ENCODE measurements around the gene SLITRK4.

Gene SLITRK4

GRCh38 chrX:143635915-143636314 is at the start of gene SLITRK4:
SLITRK4 (minus strand) TSS chrX:143636101; CDS start chrX:143631108, 4,993 bp downstream.
- peaks cover under 1 to 21% (median 11%) of the 10 kb centered on the region in 5 donors for H3K27me3 ChIP-seq (ENCODE audit: control insufficient read depth in 5 of 5, insufficient read depth in 4 of 5, low read length in 5 of 5)
- no peak within 1 kb of the TSS for H3K9ac ChIP-seq (ENCODE audit: low read length in 5 of 5)
- H3K4me1 ChIP-seq (ENCODE audit: control insufficient read depth in 5 of 5, insufficient read depth in 5 of 5, low read length in 5 of 5): peaks cover 0 to 22% (median 18%) of the 10 kb centered on the region in 5 donors
- H3K27ac ChIP-seq (ENCODE audit: low read depth, low read length): no peak within 1 kb of the TSS
- H3K9me3 ChIP-seq (ENCODE audit: control insufficient read depth in 5 of 5, low read length in 5 of 5): no peaks in the 10 kb centered on the region
- peak within 1 kb of the TSS; percentile 33 to 69 (median 53) for H3K4me3 ChIP-seq (ENCODE audit: low read depth in 1 of 5, low read length in 5 of 5)
- H3K36me3 ChIP-seq (ENCODE audit: control insufficient read depth in 5 of 5, insufficient read depth in 5 of 5, low read length in 5 of 5): no peaks in the 10 kb centered on the region

- Histone ChIP-seq H3K9me3 (ENCODE audit: control insufficient read depth in 5 of 5, low read length in 5 of 5) (peaks cover 0 to 3% (median 0%) of the 10 kb centered on the region in 5 donors), H3K36me3 (ENCODE audit: control insufficient read depth in 5 of 5, insufficient read depth in 5 of 5, low read length in 5 of 5) (no peaks in the 10 kb centered on the region), H3K27me3 (ENCODE audit: control insufficient read depth in 5 of 5, insufficient read depth in 4 of 5, low read length in 5 of 5) (peaks cover 0 to 4% (median 0%) of the 10 kb centered on the region in 5 donors)
These were observed 47.6 kb upstream of the SLITRK4 start for GRCh38 chrX:143683486-143683885.

GRCh38 chrX:143674926-143675325 is 39.0 kb upstream of the SLITRK4 start:
- H3K4me1 ChIP-seq (ENCODE audit: control insufficient read depth in 5 of 5, insufficient read depth in 5 of 5, low read length in 5 of 5): no peaks in the 10 kb centered on the region
- peaks cover 0 to 2% (median 0%) of the 10 kb centered on the region in 5 donors for H3K9me3 ChIP-seq (ENCODE audit: control insufficient read depth in 5 of 5, low read length in 5 of 5)
- peaks cover 0 to 5% (median 0%) of the 10 kb centered on the region in 5 donors for H3K27me3 ChIP-seq (ENCODE audit: control insufficient read depth in 5 of 5, insufficient read depth in 4 of 5, low read length in 5 of 5)
- no peaks in the 10 kb centered on the region for H3K36me3 ChIP-seq (ENCODE audit: control insufficient read depth in 5 of 5, insufficient read depth in 5 of 5, low read length in 5 of 5)
- no peak overlapping the region for H3K4me3 ChIP-seq (ENCODE audit: low read depth in 1 of 5, low read length in 5 of 5)
- no peak overlapping the region for H3K27ac ChIP-seq (ENCODE audit: low read depth, low read length)
- H3K9ac ChIP-seq (ENCODE audit: low read length in 5 of 5): no peak overlapping the region

More at GRCh38 chrX:143683486-143683885, 47.6 kb upstream of the SLITRK4 start:
- H3K27ac ChIP-seq (ENCODE audit: low read depth, low read length): no peak overlapping the region
- no peaks in the 10 kb centered on the region for H3K4me1 ChIP-seq (ENCODE audit: control insufficient read depth in 5 of 5, insufficient read depth in 5 of 5, low read length in 5 of 5)
- no peak overlapping the region for H3K9ac ChIP-seq (ENCODE audit: low read length in 5 of 5)
- H3K4me3 ChIP-seq (ENCODE audit: low read depth in 1 of 5, low read length in 5 of 5): no peak overlapping the region

- H3K9me3 ChIP-seq (ENCODE audit: control insufficient read depth in 5 of 5, low read length in 5 of 5): peaks cover 0 to 2% (median 0%) of the 10 kb centered on the region in 5 donors
- no peak overlapping the region for H3K9ac ChIP-seq (ENCODE audit: low read length in 5 of 5)
- H3K36me3 ChIP-seq (ENCODE audit: control insufficient read depth in 5 of 5, insufficient read depth in 5 of 5, low read length in 5 of 5): no peaks in the 10 kb centered on the region
- no peak overlapping the region for H3K4me3 ChIP-seq (ENCODE audit: low read depth in 1 of 5, low read length in 5 of 5)
- H3K4me1 ChIP-seq (ENCODE audit: control insufficient read depth in 5 of 5, insufficient read depth in 5 of 5, low read length in 5 of 5): no peaks in the 10 kb centered on the region
- no peak overlapping the region for H3K27ac ChIP-seq (ENCODE audit: low read depth, low read length)
- H3K27me3 ChIP-seq (ENCODE audit: control insufficient read depth in 5 of 5, insufficient read depth in 4 of 5, low read length in 5 of 5): peaks cover 0 to 2% (median 0%) of the 10 kb centered on the region in 5 donors
These were observed 33.5 kb upstream of the SLITRK4 start for GRCh38 chrX:143669395-143669794.

- Histone ChIP-seq H3K4me3 (ENCODE audit: low read depth in 1 of 5, low read length in 5 of 5) (no peak overlapping the region), H3K4me1 (ENCODE audit: control insufficient read depth in 5 of 5, insufficient read depth in 5 of 5, low read length in 5 of 5) (no peaks in the 10 kb centered on the region), H3K36me3 (ENCODE audit: control insufficient read depth in 5 of 5, insufficient read depth in 5 of 5, low read length in 5 of 5) (no peaks in the 10 kb centered on the region)
These were observed 28.4 kb upstream of the SLITRK4 start for GRCh38 chrX:143664302-143664701.

GRCh38 chrX:143663755-143664154 is 27.9 kb upstream of the SLITRK4 start:
- no peaks in the 10 kb centered on the region for H3K4me1 ChIP-seq (ENCODE audit: control insufficient read depth in 5 of 5, insufficient read depth in 5 of 5, low read length in 5 of 5)
- no peak overlapping the region for H3K4me3 ChIP-seq (ENCODE audit: low read depth in 1 of 5, low read length in 5 of 5)
- no peaks in the 10 kb centered on the region for H3K27me3 ChIP-seq (ENCODE audit: control insufficient read depth in 5 of 5, insufficient read depth in 4 of 5, low read length in 5 of 5)
- H3K9ac ChIP-seq (ENCODE audit: low read length in 5 of 5): no peak overlapping the region
- H3K27ac ChIP-seq (ENCODE audit: low read depth, low read length): no peak overlapping the region
- H3K36me3 ChIP-seq (ENCODE audit: control insufficient read depth in 5 of 5, insufficient read depth in 5 of 5, low read length in 5 of 5): no peaks in the 10 kb centered on the region
- no peaks in the 10 kb centered on the region for H3K9me3 ChIP-seq (ENCODE audit: control insufficient read depth in 5 of 5, low read length in 5 of 5)

More at GRCh38 chrX:143664302-143664701, 28.4 kb upstream of the SLITRK4 start:
- no peaks in the 10 kb centered on the region for H3K9me3 ChIP-seq (ENCODE audit: control insufficient read depth in 5 of 5, low read length in 5 of 5)
- no peak overlapping the region for H3K27ac ChIP-seq (ENCODE audit: low read depth, low read length)
- H3K27me3 ChIP-seq (ENCODE audit: control insufficient read depth in 5 of 5, insufficient read depth in 4 of 5, low read length in 5 of 5): no peaks in the 10 kb centered on the region
- H3K9ac ChIP-seq (ENCODE audit: low read length in 5 of 5): no peak overlapping the region

- no peak overlapping the region for H3K27ac ChIP-seq (ENCODE audit: low read depth, low read length)
These were observed 25.4 kb upstream of the SLITRK4 start for GRCh38 chrX:143661286-143661685.

GRCh38 chrX:143648705-143649104 is 12.8 kb upstream of the SLITRK4 start:
- no peak overlapping the region for H3K9ac ChIP-seq (ENCODE audit: low read length in 5 of 5)

More at GRCh38 chrX:143661286-143661685, 25.4 kb upstream of the SLITRK4 start:
- no peaks in the 10 kb centered on the region for H3K9me3 ChIP-seq (ENCODE audit: control insufficient read depth in 5 of 5, low read length in 5 of 5)
- no peaks in the 10 kb centered on the region for H3K27me3 ChIP-seq (ENCODE audit: control insufficient read depth in 5 of 5, insufficient read depth in 4 of 5, low read length in 5 of 5)
- H3K36me3 ChIP-seq (ENCODE audit: control insufficient read depth in 5 of 5, insufficient read depth in 5 of 5, low read length in 5 of 5): no peaks in the 10 kb centered on the region
- no peaks in the 10 kb centered on the region for H3K4me1 ChIP-seq (ENCODE audit: control insufficient read depth in 5 of 5, insufficient read depth in 5 of 5, low read length in 5 of 5)
- no peak overlapping the region for H3K9ac ChIP-seq (ENCODE audit: low read length in 5 of 5)
- H3K4me3 ChIP-seq (ENCODE audit: low read depth in 1 of 5, low read length in 5 of 5): no peak overlapping the region

GRCh38 chrX:143642426-143642825 is 6.5 kb upstream of the SLITRK4 start:
- Histone ChIP-seq H3K4me1 (ENCODE audit: control insufficient read depth in 5 of 5, insufficient read depth in 5 of 5, low read length in 5 of 5) (no peaks in the 10 kb centered on the region), H3K36me3 (ENCODE audit: control insufficient read depth in 5 of 5, insufficient read depth in 5 of 5, low read length in 5 of 5) (no peaks in the 10 kb centered on the region), H3K27me3 (ENCODE audit: control insufficient read depth in 5 of 5, insufficient read depth in 4 of 5, low read length in 5 of 5) (peaks cover 0 to 3% (median 0%) of the 10 kb centered on the region in 5 donors), H3K9ac (ENCODE audit: low read length in 5 of 5) (no peak overlapping the region), H3K9me3 (ENCODE audit: control insufficient read depth in 5 of 5, low read length in 5 of 5) (no peaks in the 10 kb centered on the region), H3K27ac (ENCODE audit: low read depth, low read length) (no peak overlapping the region), H3K4me3 (ENCODE audit: low read depth in 1 of 5, low read length in 5 of 5) (no peak overlapping the region)

More at GRCh38 chrX:143648705-143649104, 12.8 kb upstream of the SLITRK4 start:
- Histone ChIP-seq H3K27me3 (ENCODE audit: control insufficient read depth in 5 of 5, insufficient read depth in 4 of 5, low read length in 5 of 5) (no peaks in the 10 kb centered on the region), H3K36me3 (ENCODE audit: control insufficient read depth in 5 of 5, insufficient read depth in 5 of 5, low read length in 5 of 5) (no peaks in the 10 kb centered on the region), H3K4me3 (ENCODE audit: low read depth in 1 of 5, low read length in 5 of 5) (no peak overlapping the region), H3K4me1 (ENCODE audit: control insufficient read depth in 5 of 5, insufficient read depth in 5 of 5, low read length in 5 of 5) (peaks cover 0 to 3% (median 0%) of the 10 kb centered on the region in 5 donors), H3K9me3 (ENCODE audit: control insufficient read depth in 5 of 5, low read length in 5 of 5) (no peaks in the 10 kb centered on the region), H3K27ac (ENCODE audit: low read depth, low read length) (no peak overlapping the region)

GRCh38 chrX:143636831-143637230 is 930 bp upstream of the SLITRK4 start:
- no peak overlapping the region for H3K9ac ChIP-seq (ENCODE audit: low read length in 5 of 5)
- H3K27ac ChIP-seq (ENCODE audit: low read depth, low read length): no peak overlapping the region
- peaks cover 3 to 21% (median 10%) of the 10 kb centered on the region in 5 donors for H3K27me3 ChIP-seq (ENCODE audit: control insufficient read depth in 5 of 5, insufficient read depth in 4 of 5, low read length in 5 of 5)

More at GRCh38 chrX:143636831-143637230, 930 bp upstream of the SLITRK4 start:
- Histone ChIP-seq H3K9me3 (ENCODE audit: control insufficient read depth in 5 of 5, low read length in 5 of 5) (no peaks in the 10 kb centered on the region), H3K4me1 (ENCODE audit: control insufficient read depth in 5 of 5, insufficient read depth in 5 of 5, low read length in 5 of 5) (peaks cover 0 to 22% (median 18%) of the 10 kb centered on the region in 5 donors), H3K4me3 (ENCODE audit: low read depth in 1 of 5, low read length in 5 of 5) (no peak overlapping the region), H3K36me3 (ENCODE audit: control insufficient read depth in 5 of 5, insufficient read depth in 5 of 5, low read length in 5 of 5) (no peaks in the 10 kb centered on the region)
